ENCODE measurements around the gene SPSB3.

SPSB3 gene

GRCh38 chr16:1782408-1783264 is at the start of gene SPSB3, which contains the start of gene NUBP2:
SPSB3 (minus strand) TSS chr16:1782571; CDS start chr16:1781483, 1,088 bp downstream.
NUBP2 (plus strand) TSS chr16:1782960; CDS start chr16:1783021, 61 bp downstream.
- DNase-seq (ENCODE audit: low read depth in 2 of 2): peak; percentile 99 to 100

DNA sequence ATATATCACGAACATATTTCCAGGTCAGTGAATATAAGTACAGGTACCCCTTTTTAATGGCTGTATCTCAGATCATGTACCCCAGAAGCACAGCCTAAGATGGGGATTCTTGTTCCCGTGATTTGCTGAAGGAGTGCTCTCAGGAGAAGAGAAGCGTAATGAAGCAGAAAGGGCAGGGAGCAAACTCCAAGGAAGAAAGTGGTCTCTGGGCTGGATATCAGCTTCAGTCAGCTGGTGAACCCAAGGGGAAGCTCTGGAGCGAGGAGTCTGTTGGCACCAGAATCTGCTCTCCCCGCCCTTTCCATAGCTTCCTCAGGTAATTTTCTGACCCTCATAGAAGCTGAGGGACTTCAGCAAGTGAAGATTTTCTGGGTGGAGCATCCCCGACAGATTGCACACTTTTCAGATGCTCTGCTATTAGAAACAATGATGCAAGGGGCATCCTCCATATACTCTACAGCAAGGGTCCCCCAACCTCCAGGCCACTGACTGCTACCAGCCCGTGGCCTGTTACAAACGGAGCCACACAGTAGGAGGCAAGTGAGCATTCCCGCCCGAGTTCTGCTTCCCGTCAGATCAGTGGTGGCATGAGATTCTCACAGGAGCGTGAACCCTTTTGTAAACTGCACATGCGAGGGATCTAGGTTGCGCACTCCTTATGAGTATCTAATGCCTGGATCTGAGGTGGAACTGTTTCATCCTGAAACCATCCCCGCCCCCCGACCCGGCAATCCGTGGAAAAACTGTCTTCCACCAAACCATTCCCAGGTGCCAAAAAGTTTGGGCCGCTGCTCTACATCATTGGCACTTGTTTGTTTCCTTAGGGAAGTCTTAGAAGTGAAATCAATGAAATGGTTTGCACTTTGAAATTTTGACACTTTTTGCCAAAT is 49.1 kb upstream of the SPSB3 start:
- no peak for DNase-seq (ENCODE audit: low read depth in 2 of 2)

- no peak for DNase-seq (ENCODE audit: low read depth in 2 of 2)
Observed at GRCh38 chr16:1830213-1830612, 47.8 kb upstream of the SPSB3 start.

DNA sequence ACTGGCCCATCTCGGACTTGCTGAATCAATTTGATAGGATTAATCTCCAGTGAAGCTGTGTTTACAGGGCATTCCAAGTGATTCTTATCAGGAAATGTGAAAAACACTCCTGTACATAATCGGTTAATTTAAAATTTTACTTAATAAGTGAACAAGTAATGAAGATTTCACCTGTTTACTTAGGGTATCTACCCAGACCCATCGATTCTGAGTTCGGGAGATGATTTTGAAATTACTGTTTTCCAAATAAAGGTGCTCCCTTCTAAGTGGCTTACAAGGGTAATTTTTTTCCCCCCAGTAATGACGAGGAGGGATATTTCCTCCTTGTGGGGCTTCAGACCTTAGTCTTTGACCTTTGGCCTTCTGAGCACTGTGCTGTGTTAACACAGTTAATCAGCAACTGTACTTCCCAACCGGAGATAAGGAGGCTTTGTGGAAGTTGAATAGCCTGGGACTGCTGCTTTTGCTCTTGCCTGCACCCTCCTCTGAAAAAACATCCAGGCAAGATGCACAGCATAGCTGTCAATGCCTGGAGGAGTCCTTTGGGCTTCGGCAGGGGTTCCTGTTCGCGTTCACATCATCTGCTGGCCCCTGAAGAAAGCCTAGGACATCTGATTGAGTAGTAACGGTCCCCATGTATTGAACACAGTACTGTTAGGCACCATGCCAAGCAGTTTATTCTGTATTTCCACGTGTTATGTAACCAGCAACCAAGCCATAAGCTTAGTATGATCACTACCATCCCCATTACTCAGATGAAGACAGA is 46.5 kb upstream of the SPSB3 start:
- DNase-seq (ENCODE audit: low read depth in 2 of 2): no peak

- peak; percentile 78 to 83 for DNase-seq (ENCODE audit: low read depth in 2 of 2)
Observed at GRCh38 chr16:1826691-1827573, 44.6 kb upstream of the SPSB3 start, which contains the start of the genes FAHD1 and HAGH. FAHD1 (plus strand) TSS chr16:1827206; CDS start chr16:1827239, 33 bp downstream. HAGH (minus strand) TSS chr16:1826825; CDS start chr16:1826787, 38 bp downstream.

GRCh38 chr16:1825864-1826690 is 43.7 kb upstream of the SPSB3 start:
- DNase-seq (ENCODE audit: low read depth in 2 of 2): peak; percentile 59 to 65

DNA sequence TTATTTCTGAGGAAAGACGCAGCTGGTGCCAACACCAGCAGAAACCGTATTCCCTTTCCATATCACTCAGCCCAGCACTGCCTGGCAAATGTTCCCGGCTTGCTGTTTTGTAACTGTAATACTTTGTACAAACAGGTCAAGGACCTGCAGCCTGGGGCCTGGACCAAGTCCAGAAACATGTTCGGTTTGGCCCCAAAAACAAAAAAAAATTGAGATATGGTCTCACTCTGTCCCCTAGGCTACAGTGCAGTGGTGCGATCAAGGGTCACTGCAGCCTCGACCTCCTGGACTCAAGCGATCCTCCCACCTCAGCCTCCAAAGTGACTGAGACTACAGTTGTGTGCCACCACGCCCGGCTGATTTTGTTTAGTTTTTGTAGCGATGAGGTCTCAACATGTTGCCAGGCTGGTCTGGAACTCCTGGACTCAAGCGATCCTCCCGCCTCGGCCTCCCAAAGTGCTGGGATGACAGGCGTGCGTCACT is 43.1 kb upstream of the SPSB3 start:
- DNase-seq (ENCODE audit: low read depth in 2 of 2): no peak

- no peak for DNase-seq (ENCODE audit: low read depth in 2 of 2)
Observed at GRCh38 chr16:1823821-1824220, 41.5 kb upstream of the SPSB3 start.

GRCh38 chr16:1822801-1823200 is 40.4 kb upstream of the SPSB3 start:
- DNase-seq (ENCODE audit: low read depth in 2 of 2): no peak

- DNase-seq (ENCODE audit: low read depth in 2 of 2): no peak
Observed at GRCh38 chr16:1821861-1822611, 39.7 kb upstream of the SPSB3 start.

DNA sequence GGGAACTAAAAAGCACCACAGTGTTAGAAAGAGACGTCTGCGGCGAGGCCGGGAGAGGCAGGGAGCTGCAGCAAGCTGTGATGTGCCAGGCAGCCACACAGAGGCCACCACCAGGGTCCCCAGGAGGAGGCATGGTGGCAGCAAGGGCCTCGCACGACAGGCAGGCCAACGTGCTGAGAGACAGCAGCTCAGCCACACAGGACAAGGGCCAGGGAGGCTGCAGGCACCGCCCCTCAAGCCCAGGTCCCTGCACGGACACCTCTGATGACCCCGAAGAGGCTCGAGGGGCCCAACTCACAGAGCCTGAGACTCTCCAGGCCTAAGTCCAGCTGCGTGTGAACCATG is 38.5 kb upstream of the SPSB3 start:
- no peak for DNase-seq (ENCODE audit: low read depth in 2 of 2)

DNA sequence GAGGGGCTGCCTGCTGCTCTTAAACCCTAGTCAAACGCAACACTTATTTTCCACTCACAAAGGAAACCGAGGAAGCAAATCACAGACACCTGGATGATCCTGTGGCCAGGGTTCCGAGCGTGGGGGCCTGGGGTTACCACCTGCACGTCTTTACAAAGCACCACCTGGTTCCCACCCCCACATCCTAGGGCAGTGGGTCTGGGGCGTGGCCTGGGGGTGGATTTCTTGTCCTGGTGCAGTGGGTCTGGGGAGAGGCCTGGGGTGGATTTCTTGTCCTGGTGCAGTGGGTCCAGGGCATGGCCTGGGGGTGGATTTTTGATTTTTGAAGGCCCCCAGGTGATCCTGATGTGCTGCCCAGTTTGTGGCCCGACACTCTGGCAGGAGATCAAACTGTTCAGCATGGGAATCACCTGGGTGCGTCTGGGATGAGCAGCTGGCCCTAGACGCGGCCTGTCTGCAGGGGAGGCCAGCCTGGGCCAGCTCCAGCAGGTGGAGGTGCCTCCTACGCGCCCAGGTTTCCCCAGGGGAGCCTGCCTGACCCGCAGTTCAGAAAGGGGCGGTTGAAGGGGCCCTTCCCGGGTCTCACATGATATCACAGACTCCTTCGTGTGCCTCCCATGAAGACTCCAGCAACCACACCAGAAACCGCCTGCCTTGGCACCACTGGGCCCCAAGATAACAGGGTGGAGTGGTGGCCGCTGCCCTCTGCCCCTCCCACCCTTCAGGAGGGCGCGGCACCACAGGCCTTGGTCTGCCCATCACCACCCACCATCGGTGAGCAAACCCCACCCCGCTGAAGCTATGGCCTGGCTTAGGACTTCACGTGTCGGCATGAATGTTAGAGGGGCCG is 38.0 kb upstream of the SPSB3 start:
- no peak for DNase-seq (ENCODE audit: low read depth in 2 of 2)

GRCh38 chr16:1819611-1820010 is 37.2 kb upstream of the SPSB3 start:
- DNase-seq (ENCODE audit: low read depth in 2 of 2): no peak

DNA sequence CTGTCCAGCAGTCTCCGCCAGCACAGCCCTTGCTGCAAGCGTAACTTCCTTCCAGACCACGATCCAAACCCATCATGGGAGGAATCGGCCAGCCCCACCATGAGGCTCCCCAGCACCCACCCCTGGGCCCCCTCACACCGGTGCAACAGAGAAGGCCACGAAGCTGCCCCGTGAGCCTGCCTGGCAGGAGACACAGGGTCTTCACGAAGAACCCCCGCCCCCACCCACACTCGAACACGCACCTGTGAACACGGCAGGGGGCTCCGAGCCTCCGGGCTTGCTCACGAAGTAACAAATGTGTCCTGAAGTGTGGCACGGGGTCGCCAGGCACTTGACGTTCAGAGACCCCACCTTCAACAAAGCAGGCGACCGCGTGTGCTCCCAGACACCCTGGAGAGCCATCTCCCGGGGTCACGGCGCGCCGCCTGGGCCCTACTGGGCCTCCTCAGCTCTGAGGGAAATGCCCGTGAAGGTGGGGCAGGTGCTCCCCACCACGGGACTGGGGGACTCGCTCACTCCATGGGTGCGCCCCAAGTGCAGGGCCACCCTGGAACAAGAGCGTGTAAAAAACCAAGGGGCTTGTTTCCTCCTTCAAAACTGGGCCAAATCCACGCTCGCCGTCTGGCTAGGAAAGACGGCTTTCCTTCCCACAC is 36.6 kb upstream of the SPSB3 start:
- no peak for DNase-seq (ENCODE audit: low read depth in 2 of 2)

DNA sequence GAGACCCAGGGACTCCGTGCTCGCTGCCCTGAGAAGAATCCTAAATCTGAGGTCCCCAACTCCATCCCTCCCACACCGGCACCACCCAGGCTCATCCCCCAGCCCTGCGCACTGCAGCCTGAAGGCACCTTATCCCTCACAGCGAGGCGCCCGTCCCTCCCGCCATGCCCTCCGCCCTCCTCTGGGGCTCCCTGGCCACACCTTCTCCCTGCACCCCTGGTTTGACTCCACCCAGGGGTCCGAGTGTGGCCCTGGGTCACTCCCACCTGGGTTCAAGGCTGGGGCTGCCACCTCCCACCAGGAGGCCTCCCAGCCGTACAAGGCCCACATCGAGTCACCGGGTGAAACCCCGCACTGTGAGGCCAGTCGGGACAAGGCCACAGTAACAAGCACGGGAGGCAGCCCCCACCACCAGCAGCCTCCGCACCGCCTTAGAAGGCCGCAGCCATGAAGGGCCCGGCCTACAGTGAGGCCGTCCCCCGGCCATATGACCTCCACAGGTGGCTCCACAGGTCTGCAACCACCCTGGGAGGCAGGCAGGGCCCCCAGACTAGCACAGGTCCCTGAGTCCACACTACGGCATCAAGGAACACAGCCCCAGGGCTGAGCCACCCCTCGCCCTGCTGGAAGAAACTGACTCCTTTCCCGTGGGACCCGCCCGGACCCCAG is 36.0 kb upstream of the SPSB3 start:
- no peak for DNase-seq (ENCODE audit: low read depth in 2 of 2)

- DNase-seq (ENCODE audit: low read depth in 2 of 2): no peak
Observed at GRCh38 chr16:1817716-1818115, 35.3 kb upstream of the SPSB3 start.

DNA sequence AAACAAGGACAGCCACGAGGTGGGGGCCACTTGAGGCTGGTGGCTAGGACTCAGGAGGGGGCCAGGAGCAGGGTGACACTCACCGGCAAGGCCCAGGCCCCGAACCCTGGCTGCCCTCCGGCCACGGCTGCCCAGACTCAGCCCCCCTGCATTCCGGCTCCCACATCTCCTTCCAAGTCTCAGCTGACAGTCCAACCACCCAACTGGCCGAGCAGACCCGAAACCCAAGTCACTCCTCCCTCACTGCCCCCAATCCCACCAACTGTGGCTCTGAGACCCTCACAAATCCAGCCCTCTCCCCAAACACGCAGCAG is 34.9 kb upstream of the SPSB3 start:
- DNase-seq (ENCODE audit: low read depth in 2 of 2): no peak

All from stimulated activated CD8-positive, alpha-beta memory T cell treated with anti-CD3 and anti-CD28 coated beads, Interleukin-15, amount 100 ng/mL, for 48 hours (primary cell).